ENCODE data around the gene ATRAID. TPM values are rescaled to one million over a fixed set of nuclear protein-coding genes. Genes with fewer than 3 reads are reported as not detected.

Gene ATRAID
- total RNA-seq, 1 experiment from 2014 or later = 108 TPM

- H2BK5ac ChIP-seq (ENCODE audit: insufficient read length, low read length) = no peak overlapping the region
- H4K5ac ChIP-seq (ENCODE audit: insufficient read length, low read depth, low read length) = no peak overlapping the region
- no peak overlapping the region for H3T11ph ChIP-seq (ENCODE audit: low read length)
- no peak overlapping the region for H2BK20ac ChIP-seq (ENCODE audit: low read depth, low read length, poor library complexity, severe bottlenecking)
- no peak overlapping the region for H3K18ac ChIP-seq (ENCODE audit: insufficient read length, low read depth, low read length)
- H3K9me3 ChIP-seq (ENCODE audit: control insufficient read depth, low read depth, low read length) = no peaks in the 10 kb centered on the region
- Mint-ChIP-seq H3K4me3 (no peak overlapping the region), H3K36me3 (ENCODE audit: insufficient read depth in 1 of 3, low read depth in 3 of 3) (peaks cover 71 to 100% (median 99%) of the 10 kb centered on the region in 3 experiments), H3K9me3 (no peaks in the 10 kb centered on the region), H3K4me1 (no peaks in the 10 kb centered on the region), H3K27ac (no peak overlapping the region; a peak in 1 of 7 replicates), H3K27me3 (ENCODE audit: low read depth) (no peaks in the 10 kb centered on the region)
- H3K4me1 ChIP-seq (ENCODE audit: insufficient read depth, low read length) = no peaks in the 10 kb centered on the region
- H3K14ac ChIP-seq (ENCODE audit: insufficient read depth, low read length) = no peak overlapping the region
- H4K20me1 ChIP-seq (ENCODE audit: control insufficient read depth, insufficient read depth, insufficient read length) = peaks cover 2% of the 10 kb centered on the region
- H2AK5ac ChIP-seq (ENCODE audit: insufficient read length, low read length) = no peak overlapping the region
- no peaks in the 10 kb centered on the region for H3K27me3 ChIP-seq (ENCODE audit: insufficient read depth, low read length)
- DNase-seq = no peak
- no peak overlapping the region for H3K9ac ChIP-seq (ENCODE audit: extremely low read depth, insufficient read length, low read length)
- H2AFZ ChIP-seq (ENCODE audit: low read length) = no peak overlapping the region
- H3K79me2 ChIP-seq (ENCODE audit: insufficient read depth, low read length) = no peaks in the 10 kb centered on the region
- no peak overlapping the region for H4K8ac ChIP-seq (replicated peaks; ENCODE audit: insufficient read length, low read depth, low read length)
- no peak overlapping the region for H3K23ac ChIP-seq (ENCODE audit: insufficient read length, low read depth, low read length)
- no peak overlapping the region for H2BK120ac ChIP-seq (ENCODE audit: low read depth, low read length, poor library complexity, severe bottlenecking)
- no peaks in the 10 kb centered on the region for H3K23me2 ChIP-seq (ENCODE audit: insufficient read length, low read depth, low read length, poor library complexity, severe bottlenecking)
- no peak overlapping the region for H3K27ac ChIP-seq (ENCODE audit: insufficient read length, low read depth, low read length)
- no peak overlapping the region for H4K91ac ChIP-seq (ENCODE audit: insufficient read length, low read depth, low read length)
- H3K79me1 ChIP-seq (ENCODE audit: insufficient read depth, low read depth, low read length, poor library complexity, severe bottlenecking) = no peaks in the 10 kb centered on the region
- TF ChIP-seq CTCF (conservative IDR thresholded peaks at IDR 0.05) = no peak
- H3K56ac ChIP-seq (ENCODE audit: insufficient read length, low read depth, low read length) = no peak overlapping the region
- H3K4ac ChIP-seq (ENCODE audit: low read depth, low read length) = no peak overlapping the region
- no peak overlapping the region for H2BK12ac ChIP-seq (ENCODE audit: insufficient read length, low read depth, low read length)
- no CpG with 5 or more reads among the region's 12 CpGs for WGBS (ENCODE audit: extremely low coverage, insufficient read length, low lambda C conversion rate)
- no peak overlapping the region for H2BK15ac ChIP-seq (ENCODE audit: low read depth, low read length)
- no peak overlapping the region for H3K4me2 ChIP-seq (ENCODE audit: insufficient read depth, insufficient read length, low read length)
Observed at GRCh38 chr2:27236136-27236535, 24.3 kb downstream of the ATRAID start.
